HG02571 (cell line): ENCODE results near the gene TPM4.

Experiments used
- ATAC-seq: cut with Tn5 transposase; IDR thresholded peaks from one replicate; pipeline ENCODE4 v1.9.1; 2021; ENCODE audit warnings: mild to moderate bottlenecking, moderate library complexity; ENCODE audit not compliant: unreplicated experiment

The TPM4 gene

DNA sequence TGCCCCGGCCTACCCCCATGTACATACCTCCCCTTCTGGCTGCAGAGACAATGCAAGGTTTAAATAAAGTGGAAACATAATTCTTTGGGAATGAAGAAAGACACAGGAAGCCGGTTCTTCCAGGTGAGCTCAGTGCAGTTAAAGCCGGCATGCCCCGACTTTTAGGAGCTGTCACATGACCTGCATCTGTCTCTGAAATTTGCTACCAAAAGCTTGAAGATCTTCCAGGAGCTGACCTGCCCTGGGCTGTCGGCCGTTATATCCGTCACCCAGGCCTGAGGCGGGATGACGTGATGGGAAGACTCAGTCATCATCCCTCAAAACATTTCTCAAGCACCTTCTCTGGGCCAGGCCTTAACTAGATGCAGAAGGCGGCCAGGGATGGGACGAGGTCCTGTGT lies 45.7 kb downstream of the TPM4 start:
- ATAC-seq, result no peak

DNA sequence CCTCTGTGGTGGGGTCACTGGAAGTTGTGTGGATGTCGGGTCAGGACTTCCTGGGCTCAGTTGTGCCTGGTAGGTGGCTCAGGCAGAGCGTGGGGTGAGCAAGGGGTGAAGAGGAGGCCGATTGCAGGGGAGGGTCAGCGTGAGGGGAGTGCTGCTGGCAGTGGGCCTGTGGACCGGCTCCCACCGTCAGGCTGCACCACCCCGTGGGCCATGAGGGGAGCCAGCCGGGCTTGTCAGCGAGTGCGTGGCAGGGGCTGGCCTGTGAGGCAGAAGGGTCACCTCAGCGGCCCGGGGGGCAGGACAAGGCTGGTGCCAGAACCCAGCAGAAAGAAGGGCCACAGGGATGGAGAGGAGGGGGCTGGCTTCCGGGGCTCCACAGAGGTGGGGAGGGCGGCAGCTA lies 48.7 kb downstream of the TPM4 start:
- ATAC-seq, result no peak

DNA sequence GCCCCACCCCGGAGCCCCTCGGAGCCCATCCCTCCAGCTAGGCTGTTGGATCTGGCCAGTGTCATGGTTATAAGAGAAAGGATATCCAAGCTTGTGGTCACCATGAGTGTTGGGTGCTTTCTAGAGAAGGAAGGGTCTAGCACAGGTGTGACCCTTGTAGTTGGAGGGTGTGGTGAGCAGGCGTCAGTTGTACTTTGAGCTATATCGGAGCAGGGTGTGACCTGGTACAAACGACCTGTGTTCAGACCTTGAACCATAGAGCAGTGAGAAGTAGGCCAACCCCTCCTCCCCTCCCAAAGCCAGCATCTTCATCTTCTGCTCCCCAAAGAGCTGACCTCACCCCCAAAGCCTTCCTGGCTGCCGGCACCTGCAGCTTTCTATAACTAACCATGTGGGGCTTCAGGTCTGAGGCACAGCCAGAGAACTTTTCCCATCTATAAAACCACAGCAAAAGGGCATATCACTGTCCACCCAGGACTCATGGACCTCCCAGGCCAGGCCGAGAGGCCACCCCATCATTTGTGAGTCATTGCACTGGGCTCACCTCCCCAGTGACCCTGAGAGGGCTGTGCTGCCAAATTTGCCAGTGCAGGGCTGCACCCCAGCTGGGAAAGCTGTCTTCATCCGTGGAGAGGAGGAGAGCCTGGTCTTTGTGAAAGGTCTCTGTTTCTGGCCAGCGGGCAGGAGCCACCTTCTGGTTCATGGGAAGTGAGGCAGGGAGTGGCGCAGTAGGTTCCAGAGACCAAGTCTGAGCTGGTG lies 49.6 kb downstream of the TPM4 start:
- ATAC-seq, result no peak

DNA sequence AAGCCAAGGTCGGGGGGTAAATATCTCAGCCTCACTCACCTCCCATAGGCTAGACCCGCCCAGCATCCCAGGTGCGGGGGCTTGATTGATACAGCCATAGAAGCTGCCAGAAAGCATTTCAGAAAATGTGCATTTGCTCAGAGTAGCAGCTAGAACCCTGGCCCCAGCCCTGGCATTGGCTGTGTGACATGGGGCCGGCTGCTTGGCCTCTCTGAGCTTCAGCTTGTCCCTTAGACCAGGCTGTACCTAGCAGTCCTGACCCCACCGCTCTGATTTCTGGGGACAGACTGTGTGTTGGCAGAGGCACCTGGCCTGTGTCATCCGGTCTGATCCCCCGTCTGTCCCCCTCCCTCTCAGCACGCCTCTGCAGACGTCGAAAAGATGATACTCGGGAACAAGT lies 50.8 kb downstream of the TPM4 start:
- no peak for ATAC-seq

DNA sequence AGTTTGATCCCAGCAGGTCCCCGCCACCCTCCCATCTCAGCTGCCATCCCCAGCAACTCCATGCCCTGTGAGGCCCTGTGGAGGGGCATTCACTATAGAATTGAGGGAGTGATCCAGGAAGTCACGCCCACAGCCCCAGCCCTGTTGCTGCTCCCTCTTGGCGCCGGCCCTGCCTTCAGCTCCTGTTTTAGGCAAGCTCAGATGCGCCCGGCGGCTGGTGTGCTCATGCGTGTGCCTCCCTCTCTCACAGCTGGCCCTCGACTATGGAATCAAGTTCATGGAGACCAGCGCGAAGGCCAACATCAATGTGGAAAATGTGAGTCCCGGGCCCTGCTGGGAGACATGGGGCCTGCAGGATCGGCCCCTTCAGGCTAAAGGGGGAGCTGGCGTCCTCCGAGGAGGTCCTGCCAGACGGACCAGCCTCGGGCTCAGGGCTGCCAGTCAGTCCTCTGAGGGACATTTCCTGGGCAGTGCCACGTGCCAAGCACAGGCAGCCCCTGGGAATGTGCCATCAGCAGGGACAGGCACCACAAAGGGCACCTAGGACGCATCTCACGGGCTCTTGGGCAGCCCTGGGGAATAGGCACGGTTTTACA lies 51.6 kb downstream of the TPM4 start:
- no peak for ATAC-seq

DNA sequence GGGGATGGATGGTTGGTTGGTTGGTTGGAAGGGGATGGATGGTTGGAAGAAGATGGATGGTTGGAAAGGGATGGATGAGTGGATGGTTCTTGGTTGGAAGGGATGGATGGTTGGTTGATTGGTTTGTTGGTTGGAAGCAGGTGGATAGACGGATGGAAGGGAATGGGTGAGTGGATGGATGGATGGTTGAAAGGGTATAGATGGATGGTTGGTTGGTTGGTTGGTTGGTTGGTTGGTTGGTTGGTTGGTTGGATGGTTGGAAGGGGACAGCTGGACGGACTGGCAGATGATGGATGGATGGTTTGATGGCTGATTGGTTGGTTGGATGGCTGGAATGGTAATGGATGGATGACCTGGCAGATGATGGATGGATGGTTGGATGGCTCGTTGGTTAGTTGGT lies 55.4 kb downstream of the TPM4 start:
- no peak for ATAC-seq

DNA sequence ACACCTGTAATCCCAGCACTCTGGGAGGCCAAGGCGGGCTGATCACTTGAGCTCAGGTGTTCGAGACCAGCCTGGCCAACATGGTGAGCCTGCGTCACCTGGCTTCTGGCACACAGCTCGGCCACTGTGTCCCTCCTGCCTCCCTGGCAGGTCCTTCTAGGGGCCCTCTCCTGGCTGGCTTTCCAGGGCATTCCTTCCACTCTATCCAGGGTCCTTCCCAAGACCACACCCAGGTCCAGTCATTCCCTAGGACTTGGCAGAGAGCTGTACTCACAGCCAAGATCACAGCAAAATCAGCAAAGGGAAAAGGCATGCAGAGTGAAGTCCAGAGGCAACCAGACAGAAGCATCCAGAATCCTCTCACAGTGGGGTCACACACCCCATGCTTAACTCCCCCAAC lies 57.5 kb downstream of the TPM4 start:
- no peak for ATAC-seq

DNA sequence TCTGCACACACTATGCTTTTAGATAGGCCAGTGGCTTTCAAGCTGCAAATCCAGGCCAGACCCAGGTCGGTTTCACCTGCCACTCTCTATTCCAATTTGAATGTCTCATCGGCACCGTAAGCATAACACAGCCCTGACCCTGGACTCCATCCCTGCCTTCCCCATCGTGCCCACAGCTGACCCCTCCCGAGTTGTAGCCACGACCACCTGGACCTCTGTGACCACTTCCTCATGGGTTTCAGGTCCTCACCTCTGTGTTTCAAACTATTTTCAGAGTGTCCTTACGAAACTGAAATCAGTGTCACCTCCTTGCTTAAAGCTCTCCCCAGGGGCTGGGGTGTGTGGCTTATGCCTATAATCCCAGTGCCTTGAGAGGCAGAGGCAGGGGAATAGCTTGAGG lies 58.2 kb downstream of the TPM4 start:
- no peak for ATAC-seq

DNA sequence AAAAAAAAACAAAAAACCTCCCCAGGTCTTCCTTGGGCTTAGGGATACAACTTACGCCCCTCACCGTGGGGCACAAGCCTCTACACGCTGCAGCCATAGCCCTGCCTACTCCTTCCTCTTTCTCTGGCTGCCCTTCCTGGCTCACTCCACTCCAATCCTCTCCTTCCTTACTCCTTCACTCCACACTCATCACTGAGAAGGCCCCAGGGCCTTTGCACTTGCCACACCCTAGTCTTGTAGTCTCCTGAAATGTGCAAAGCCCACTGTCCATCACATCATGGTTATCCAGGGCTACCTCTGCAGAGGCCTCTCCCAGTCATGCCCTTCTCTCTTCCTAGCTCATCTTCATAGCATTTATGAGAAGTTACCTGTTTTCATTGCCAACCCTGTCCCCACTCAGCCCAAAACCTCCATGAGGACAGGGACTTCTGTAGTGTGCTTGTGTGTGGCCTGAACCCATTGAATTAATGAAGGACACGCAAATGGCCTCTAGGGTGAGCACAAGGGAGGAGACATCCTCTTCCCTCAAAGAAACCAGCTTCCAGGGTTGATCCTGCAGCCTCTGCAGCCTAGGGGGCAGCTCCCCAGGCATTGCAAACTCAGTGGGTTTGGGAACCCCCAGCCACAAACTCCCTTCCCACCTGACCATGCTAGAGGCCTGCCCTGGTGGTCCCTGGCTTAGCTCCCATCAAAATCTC lies 59.3 kb downstream of the TPM4 start:
- no peak for ATAC-seq

DNA sequence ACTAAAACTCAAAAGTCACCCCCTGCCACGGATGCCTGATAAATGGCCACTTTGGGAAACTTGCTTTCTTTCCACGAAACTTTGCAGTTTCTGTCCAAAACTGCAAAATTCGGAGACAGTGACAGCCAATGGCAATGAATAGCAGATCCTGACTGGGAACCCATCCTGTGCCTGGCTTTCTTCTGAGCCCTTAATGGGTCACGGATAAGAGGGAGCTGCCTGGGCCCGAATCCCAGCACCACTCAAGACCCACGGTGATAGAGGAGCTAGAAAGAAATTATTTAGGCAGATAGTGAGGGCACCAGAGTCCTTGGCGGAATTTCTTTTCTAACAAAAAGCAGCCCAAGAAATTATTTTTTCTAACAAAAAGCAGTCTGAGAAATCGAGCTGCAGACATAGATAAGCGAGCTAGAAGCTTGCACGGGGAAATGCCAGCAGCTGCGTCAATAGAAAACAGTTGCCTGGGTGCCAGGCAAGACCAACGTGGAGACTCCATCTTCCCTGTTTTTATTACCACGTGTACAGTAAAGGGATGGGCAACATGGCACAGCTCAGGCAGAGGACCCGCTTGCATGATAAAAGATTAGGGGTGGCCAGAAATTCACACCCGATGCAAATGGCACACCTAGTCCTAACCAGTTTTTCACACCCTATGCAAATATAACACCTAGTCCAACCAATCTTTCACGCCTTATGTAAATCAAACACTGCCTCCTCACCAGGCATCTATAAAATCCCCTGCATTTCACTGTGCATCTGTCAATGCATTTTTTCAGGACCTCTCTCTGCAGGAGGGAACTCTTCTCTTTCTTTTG lies 60.1 kb downstream of the TPM4 start:
- ATAC-seq, result no peak

DNA sequence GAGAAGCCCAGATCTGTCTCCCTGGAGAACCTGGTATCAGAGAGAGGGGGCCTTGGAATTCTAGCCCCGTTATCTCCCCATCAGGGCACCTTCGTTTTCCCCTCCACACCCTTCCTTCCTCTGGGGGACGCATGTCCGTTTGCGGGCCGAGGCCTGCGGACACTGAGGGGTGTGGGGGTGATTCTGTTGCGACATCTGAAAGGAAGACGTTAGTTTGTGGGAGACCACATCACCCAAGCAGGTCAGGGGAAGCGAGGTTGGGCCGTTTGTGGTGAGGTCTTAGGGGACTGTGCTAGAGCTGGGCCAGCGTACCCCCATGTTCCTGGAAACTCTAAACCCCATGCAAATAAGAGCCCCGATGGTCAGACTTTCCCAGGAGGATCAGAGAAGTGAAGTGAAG lies 63.5 kb downstream of the TPM4 start:
- no peak for ATAC-seq

DNA sequence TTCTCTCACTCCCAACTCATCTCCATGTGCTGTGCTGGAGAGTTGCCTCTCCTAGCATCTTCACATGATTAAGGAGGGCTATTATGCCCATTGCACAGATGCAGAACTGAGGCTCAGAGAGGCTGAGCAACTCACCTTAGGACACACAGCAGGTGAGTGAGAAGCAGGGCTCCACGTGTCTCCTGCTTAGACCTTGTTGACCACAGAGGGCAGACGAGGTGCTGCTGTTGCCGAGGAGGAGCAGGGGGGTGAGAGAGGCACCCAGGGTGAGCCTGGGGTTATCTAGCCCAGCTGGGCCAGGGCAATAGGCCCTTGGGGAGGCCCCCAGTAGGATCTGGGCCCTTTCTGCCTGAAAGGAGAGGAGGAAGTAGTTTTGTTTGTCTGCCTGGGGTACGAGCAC lies 64.7 kb downstream of the TPM4 start:
- no peak for ATAC-seq

DNA sequence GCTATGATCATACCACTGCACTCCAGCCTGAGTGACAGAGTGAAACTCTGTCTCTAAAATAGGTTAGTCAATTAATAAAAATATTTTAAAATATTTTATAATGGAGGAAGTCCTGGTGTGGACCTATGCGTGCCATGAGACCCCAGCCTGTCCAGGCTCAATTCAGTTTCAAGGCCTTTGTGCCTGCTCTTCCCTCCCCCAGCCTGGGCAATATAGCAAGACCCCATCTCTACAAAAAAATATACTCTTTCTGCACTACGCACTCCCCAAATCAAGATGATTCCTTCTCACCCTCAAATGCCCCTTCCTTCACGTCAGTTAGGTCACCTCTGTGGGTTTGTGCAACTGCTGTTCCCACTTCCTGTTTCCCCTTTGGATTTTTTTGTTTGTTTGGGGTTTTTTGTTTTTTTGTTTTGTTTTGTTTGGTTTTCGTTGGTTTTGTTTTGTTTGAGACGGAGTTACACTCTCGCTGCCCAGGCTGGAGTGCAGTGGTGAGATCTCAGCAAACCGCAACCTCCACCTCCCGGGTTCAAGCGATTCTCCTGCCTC lies 65.8 kb downstream of the TPM4 start:
- no peak for ATAC-seq

DNA sequence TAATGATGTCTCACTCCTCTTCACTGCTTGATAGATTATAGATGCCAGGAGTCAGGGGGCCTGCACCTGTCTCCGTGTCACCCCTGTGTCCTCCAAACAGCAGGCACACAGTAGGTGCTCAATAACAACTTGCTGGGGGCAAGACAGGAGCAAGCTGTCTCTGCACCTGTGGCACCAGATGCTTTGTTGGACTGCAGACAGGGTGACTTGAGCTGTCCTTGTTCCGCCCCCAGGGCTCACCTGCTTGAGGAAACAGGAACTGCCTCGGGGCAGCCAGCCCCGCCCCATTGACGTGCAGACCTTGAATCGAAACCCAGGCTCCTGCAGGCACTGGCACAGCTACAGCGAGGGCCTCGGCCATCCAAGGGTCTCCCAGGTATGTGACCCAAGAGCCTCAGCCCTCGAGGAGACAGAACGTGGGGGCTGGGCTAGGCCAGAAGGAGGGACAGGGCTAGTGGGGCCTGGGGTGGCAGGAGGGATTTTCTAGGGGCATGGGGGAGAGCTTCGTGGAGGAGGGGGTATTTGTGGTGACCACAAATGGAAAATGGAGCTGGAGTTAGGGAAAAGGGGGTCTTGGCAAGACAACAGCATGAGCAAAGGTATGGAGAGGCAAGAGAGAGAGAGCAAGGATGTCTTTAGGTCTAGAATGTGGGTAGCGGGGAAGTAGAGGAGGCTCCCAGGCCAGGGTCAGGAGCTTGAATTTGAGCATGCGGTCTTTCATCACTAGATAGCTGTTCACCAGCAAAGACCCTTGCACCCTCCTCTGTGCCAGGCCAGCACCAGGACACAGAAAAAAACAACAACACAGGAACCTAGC lies 67.3 kb downstream of the TPM4 start, which contains the start of gene HSH2D:
HSH2D (plus strand) TSS at position 287 of the 817 bp plus-strand sequence. CDS start 5,066 bp downstream, outside the sequence.
- no peak for ATAC-seq

DNA sequence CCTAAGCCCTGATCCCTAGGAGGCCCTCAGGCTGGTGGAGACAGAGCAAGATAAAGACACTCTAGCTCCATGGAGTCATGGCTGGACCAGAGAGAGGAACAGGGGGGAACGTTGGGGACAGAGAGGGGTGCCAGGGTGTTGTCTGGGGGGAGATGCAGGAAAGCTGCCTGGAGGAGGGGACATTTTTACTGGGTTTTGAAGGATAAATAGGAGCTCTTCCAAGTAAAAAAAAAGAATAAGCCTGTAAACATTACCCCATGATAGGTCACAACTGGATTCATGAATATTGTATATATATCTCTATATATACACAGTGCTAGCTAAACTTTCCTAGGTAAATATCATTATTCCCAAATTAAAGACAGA lies 67.9 kb downstream of the TPM4 start:
- no peak for ATAC-seq

DNA sequence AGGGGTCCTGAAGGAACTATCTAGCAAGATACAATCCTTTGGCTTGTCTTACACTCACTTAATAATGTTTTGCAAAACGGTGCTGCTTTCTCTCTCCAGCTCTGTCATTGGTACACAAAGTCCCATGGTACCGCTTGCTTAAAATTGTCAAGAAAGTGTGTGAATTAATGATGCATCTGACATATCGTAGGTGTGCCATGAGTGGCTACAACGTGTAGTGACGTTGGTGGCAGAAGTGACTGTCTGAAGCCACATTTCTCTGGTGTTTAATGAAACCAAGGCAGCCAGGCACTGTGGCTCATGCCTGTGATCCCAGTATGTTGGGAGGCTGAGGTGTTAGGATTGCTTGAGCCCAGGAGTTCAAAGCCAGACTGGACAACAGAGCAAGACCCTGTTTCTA lies 69.8 kb downstream of the TPM4 start:
- no peak for ATAC-seq

DNA sequence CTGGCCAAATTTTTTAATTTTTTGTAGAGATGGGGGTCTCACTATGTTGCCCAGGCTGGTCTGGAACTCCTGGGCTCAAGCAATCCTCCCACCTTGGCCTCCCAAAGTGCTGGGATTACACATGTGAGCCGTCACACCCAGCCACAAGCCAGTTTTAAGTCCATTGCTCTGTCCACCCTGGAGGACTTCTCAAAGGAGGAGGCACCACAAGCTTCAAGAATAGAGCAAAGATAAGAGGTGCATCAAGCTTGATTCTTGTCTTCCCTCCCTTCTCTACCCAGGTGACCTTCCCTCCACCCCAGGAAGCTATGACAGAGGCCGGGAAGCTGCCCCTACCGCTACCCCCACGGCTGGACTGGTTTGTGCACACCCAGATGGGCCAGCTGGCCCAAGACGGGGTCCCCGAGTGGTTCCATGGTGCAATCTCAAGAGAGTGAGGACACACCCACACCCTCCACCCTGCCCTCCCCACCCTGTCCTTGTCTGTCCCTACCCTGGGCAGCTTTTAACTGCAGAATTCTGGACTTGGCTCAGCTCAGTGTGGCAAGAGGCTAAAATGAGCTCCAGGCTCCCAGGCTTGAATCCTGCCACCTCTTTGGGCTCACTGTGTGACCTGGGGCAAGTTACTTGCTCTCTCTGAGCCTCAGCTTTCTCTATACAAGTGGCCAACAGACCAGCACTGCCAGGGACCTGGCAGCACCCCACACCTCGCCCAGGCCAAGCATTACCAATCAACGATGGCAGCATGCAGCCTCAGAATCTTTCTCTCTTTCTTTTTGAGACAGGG lies 72.3 kb downstream of the TPM4 start:
- no peak for ATAC-seq
